NCI-H524 (cell line): ENCODE measurements around the gene TNFSF8.

ENCODE experiments used
- DNase-seq, 2 experiments: peaks; one replicate each; lab custom pipeline; 2025; lab: John Stamatoyannopoulos, UW

The TNFSF8 gene

GRCh38 chr9:114936581-114936980 is 6.2 kb upstream of the TNFSF8 start:
- no peak for DNase-seq

- DNase-seq = no peak
These were observed 4.7 kb upstream of the TNFSF8 start for GRCh38 chr9:114935119-114935518.

DNA sequence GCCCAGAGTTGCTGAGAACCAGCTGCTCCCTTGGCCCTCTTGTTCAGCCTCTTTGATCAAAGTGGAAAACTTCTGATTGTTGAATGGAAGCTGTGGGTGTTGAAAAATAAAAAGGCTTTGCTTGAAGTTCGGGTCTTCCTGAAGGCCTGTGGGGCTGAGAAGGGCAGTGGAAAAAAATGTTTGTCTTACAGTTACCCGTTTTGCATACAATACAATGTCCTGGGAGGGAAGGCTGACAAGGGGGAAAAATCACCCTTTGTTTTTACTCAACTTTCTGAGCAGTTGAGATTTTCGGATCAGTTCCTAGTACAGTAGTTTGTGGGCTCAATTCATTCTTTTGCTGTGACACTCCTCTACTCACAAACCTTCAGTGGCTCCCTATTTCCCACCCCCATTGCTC is 2.1 kb upstream of the TNFSF8 start:
- DNase-seq = no peak

- no peak for DNase-seq
These were observed 1.0 kb upstream of the TNFSF8 start for GRCh38 chr9:114931407-114931806.

- no peak for DNase-seq
These were observed 1.2 kb downstream of the TNFSF8 start for GRCh38 chr9:114929201-114929600.

DNA sequence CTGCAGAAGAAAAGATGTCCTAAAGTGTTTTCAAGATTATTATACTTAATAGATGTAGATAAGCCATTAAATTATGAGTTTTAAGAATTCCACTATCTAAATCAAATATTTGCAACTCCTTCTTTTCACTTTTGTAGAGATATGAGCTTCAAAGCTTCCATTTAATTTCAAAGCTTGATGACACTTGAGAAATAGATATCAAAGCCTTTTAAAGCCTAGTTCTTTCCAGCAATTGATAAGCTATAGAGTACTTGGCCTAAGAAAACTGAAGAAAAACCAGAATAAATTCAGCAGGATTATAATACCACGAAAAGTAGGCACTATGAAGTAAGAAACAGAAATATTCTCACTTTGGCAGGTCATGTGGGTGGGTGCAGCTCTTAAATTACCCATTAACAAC is 1.7 kb downstream of the TNFSF8 start:
- DNase-seq = no peak

DNA sequence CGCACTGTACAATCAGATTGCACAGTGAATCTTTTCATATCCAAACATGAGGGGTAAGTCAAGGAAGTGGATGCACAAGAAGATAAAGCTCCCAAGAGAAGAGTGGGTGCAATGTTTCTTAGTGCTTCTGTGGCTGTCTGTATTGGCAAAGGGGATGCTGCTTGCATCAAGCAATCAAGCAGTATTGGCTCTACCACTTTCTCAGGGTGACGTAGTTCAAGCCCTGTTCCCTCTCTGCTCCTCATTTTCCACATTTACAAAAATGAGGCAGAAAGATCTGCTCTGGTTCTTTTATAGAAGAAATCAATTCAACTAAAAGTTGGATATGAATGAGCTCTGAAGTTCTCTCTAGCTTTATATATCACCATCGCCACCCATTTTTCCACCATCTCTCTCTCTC is 2.3 kb downstream of the TNFSF8 start:
- no peak for DNase-seq

DNA sequence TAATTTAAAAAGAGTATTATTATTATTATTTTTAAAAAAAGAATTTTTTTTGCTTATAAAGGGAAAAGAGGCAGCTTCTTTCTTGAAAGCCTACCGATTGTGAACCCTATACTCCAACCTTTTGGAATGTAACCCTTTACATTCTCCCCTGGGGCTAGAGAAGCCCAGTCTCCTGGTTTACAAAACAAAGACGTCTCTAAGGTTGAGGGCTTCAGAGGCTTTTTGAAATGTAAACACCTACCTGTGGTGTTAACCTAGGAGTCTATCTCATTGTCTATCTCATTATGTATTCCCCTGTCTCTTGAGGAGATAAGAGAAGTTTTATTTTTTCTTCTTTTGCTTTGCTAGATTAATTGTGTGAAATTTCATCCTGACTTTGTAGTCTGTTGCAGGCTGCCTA is 4.7 kb downstream of the TNFSF8 start:
- no peak for DNase-seq

DNA sequence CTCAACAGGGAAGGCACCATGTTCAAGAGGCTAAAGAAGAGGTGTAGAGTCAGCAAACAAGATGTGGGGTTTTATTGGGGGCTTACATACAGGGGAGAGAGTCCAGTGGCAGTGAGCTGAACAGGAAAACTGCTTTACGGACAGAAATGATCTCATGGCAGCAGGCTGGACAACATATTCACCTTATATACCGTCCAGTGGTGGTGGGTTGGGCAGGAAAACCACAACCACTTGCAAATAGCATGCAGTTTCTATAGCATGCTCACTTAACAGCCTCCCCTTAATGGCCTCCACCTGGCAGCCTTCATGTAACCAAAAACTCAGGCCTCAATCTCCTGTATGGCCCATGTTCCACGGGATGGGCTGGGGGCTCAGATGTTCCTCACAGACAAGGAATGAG is 5.4 kb downstream of the TNFSF8 start:
- DNase-seq = no peak

GRCh38 chr9:114924327-114924726 is 6.1 kb downstream of the TNFSF8 start:
- DNase-seq = no peak

DNA sequence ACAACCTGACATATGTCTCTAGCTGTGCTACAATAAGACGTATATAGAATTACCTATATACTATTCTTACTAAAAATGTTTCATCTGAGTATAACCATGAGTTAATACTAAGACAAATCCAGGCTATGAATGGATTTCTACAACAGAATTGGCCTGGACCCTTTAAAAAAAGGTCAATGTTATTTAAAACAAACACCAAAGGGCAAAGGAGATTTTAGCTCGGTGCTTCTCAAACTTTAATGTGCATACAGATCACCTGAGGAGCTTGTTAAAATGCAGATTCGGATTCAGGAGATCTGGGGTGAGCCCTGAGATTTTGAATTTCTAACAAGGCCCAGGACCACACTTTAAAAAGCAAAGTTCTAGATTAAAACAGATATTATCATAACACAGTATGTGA is 6.5 kb downstream of the TNFSF8 start:
- no peak for DNase-seq

GRCh38 chr9:114921171-114921570 is 9.2 kb downstream of the TNFSF8 start:
- DNase-seq = no peak

GRCh38 chr9:114919611-114920010 is 10.8 kb downstream of the TNFSF8 start:
- DNase-seq = no peak

DNA sequence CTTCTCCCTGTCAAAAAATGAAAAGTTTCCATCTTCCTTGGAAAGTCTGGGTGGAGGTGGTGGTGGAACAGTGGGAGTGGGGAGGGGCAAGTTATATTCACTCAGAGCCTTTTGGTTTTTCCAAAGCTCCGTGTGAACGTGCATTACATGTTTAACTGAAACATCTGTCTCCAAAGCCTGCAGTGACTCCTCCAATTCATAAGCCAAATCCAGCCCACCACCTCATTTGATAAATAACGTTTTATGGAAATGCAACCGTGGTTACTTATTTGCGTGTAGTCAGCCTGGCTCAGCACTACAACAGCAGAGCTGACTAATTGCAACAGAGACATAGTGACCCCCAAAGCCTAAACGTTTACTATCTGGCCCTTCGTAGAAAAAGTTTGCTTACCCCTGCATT is 13.9 kb downstream of the TNFSF8 start:
- no peak for DNase-seq

- DNase-seq = no peak
These were observed 16.3 kb downstream of the TNFSF8 start for GRCh38 chr9:114914139-114914538.

DNA sequence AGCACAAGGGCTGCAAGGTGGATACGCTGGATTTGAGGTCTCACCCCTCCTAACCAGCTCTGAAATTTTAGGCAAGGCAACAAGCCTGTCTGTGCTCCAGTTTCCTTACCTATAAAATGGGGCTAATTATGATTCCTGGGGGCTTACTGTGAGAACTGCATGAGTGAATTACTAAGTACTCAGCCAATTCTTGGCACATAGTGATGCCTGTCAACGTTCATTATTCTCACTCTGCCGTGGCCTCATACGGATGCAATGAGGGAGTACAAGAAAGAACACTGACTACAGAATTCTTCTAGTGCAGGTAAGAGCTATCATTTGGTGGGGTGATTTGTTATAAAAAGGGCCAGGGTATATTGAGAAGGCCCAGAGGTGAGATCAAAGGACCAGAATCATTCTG is 16.7 kb downstream of the TNFSF8 start:
- no peak for DNase-seq

- DNase-seq = no peak
These were observed 17.2 kb downstream of the TNFSF8 start for GRCh38 chr9:114913217-114913616.

DNA sequence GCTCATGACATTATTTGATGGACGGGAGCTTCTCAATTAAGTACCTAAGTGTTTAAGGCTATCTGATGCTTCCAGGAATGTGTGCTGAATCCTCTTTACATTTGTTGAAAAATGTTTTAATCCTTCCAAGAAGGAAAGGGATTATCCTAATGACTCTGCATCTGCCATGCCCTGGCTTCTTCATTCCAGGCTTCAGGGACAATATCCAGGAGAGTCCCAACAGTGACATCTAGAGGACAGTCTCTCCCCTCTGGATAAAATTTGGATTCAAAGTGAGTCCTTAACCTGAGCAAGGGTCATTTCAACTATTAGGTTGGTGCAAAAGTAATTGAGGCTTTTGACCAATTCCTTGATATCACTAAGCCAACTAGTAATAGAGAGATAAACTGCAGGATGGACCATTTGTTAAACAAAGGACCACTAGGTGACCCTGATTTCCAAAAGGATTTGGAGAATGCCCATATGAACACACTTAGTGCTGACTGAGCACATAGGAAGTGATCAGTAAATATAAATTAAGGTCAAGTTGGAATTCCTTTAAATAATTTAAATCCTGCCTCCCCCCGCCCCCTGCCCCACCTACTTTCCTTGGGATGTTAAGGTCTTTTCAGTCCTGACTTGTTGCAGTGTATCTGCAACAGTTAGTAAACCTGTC is 19.1 kb downstream of the TNFSF8 start:
- DNase-seq = peak; percentile 96 to 99

DNA sequence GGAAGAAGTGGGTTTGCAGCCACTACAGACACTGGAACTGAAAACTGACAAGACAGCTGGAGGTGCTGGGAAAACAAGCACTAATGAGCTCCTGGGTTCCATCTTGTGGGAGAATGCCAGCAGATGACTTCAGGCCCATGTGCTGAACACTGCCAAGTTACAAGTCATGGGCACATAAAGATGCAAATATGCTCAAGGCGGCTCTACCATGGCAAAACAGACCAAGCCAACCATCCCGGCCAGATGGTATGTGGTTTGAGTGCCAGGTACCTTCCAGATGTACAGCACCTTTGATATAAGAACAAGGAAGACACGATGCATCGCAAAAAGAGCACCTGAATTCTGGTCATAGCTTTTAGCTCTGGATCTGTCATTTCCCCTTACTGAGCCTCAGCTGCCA is 19.9 kb downstream of the TNFSF8 start:
- DNase-seq = peak; percentile 76 to 79

DNA sequence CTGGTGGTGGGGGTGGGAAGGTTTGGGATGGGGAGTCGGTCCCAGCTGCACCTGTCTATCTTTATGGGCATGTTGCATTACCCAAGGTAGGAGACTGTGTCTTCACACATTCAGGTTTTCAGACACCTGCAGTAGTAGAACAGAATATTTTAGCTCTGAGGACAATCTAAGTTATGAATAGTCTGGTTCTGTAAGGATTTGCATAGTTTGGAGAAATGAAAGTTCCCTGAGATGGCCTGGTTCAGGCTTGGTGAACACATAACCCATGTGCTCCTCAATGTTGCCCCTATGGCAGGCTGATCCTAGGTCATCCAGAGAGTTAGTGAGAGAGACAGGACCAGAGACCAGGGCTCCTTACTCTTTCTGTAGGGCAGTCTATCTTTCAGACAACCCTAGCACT is 20.7 kb downstream of the TNFSF8 start:
- DNase-seq = no peak

GRCh38 chr9:114908805-114909448 is 21.5 kb downstream of the TNFSF8 start:
- DNase-seq = no peak

DNA sequence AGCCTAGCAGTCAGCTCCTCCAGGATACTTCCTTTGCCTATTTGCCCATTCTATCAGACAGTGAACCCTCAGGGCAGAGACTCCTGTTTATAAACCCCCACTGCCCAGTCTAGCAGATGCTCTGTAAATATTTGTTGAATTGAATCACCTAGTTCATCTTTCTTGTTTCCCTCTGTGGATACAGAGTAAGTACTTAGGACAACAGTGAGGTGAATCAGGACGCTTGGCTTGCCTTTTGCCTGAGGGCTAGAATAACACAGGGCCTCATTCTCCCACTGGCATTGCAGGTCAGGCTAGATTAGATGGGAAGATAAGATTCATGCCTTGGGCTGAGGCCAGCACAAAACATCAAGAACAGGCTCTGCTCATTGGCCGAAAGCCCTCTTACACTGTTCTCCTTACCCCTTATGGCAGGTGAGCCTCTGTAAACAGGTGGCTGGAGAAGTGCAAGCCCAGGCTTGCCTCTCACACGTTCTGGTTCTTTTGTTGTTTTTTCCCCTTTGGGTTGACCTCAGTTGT is 22.2 kb downstream of the TNFSF8 start:
- peak in 1 of 2 experiments; percentile 29 for DNase-seq

GRCh38 chr9:114906922-114907571 is 23.3 kb downstream of the TNFSF8 start:
- DNase-seq = peak; percentile 39 to 65
